Body of pancreas (tissue), 4 donors: Measurements from ENCODE around the gene ZNF516. TPM values are rescaled to one million over a fixed set of nuclear protein-coding genes. Genes with fewer than 3 reads are reported as not detected.

ENCODE experiments used
- ATAC-seq: fragments of 150-250 bp; one replicate; pipeline ENCODE4 v1.9.1; 2016
- DNase-seq, 4 donors: peaks; one replicate each; pipeline ENCODE4 v3.0.0-alpha.2; 2019
- H3K27ac ChIP-seq, 4 donors: fragments of 200-600 bp; sonication (generic); 1 replicate in 3 of 4; 2 replicates in 1 of 4; pipeline versions ENCODE4 v1.5.1 to v1.6.1; 2016 to 2019; ENCODE audit warnings: mild to moderate bottlenecking in 1 of 4, mixed read lengths in 1 of 4, moderate library complexity in 1 of 4
- H3K27me3 ChIP-seq, 2 donors: fragments of 200-600 bp; sonication (generic); one replicate each; pipeline ENCODE4 v1.6.0; 2016; ENCODE audit warnings: mild to moderate bottlenecking in 1 of 2
- H3K36me3 ChIP-seq, 2 donors: fragments of 200-600 bp; sonication (generic); replicated peaks in 1 of 2; 2 replicates each; pipeline ENCODE4 v1.5.1; 2016; ENCODE audit warnings: low read depth in 2 of 2; ENCODE audit not compliant: insufficient read depth in 1 of 2
- H3K4me1 ChIP-seq: fragments of 200-600 bp; sonication (generic); one replicate; pipeline ENCODE4 v1.6.0; 2016
- H3K4me3 ChIP-seq, 2 donors: fragments of 200-600 bp; sonication (generic); 1 replicate in 1 of 2; 2 replicates in 1 of 2; pipeline ENCODE4 v1.5.1; 2016 to 2019
- H3K9me3 ChIP-seq, 3 donors: fragments of 200-600 bp; sonication (generic); 1 replicate in 2 of 3; 2 replicates in 1 of 3; pipeline ENCODE4 v1.5.1; 2016
- POLR2A ChIP-seq, 3 donors: fragments of 450-650 bp; IDR thresholded peaks; one replicate each; pipeline ENCODE4 v1.6.1; 2016; ENCODE audit warnings: antibody characterized with exemption in 3 of 3, mild to moderate bottlenecking in 2 of 3
- WGBS, 2 donors: methylation state at CpG; one replicate each; pipeline ENCODE4 v1.1.5; 2017; 5-methylcytosine and 5-hydroxymethylcytosine counted together
- intact Hi-C: fragments of 100-400 bp; cut with DNase I; formaldehyde crosslinking; loops from one replicate; pipeline ENCODE4 v1.15.1; 2023
- total RNA-seq, 2 donors: library from RNA; depleted of rRNA; stranded (reverse); fragments of >200 nt; gene quantifications; one replicate each; pipeline ENCODE4 v1.1.0, GENCODE V29; 2016
- TF ChIP-seq, protein P1 (sequence below), 7 experiments: fragments of 450-650 bp in 4 of 7; fragments of 200-600 bp in 3 of 7; sonication (generic) in 3 of 7; IDR thresholded peaks; one replicate each; pipeline ENCODE4 v1.5.1; 2016 to 2019; ENCODE audit warnings: antibody characterized with exemption in 7 of 7

Gene ZNF516
- total RNA-seq, 2 donors from 2014 or later, result 13.5 to 16.5 TPM

DNA sequence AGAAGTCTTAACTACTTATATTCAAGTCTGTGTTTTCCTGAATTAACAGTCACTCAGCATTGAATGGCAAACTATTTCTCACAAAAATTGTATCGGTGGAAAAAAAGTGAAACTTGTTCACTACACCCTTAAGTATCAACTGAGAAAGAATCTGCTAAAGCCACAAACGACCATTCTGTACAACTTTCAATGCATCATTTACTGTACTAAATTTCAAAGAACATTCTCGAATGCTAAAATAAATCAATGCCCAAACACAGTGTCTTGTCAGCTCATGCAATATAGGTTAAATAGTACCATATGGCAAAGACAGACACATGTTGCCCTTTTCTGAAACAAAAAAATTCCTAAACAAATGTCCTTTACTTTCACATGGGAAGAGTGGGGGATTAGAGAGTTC, 9.0 kb downstream of the ZNF516 start:
- no peak for DNase-seq
- Histone ChIP-seq H3K4me1 (peaks cover 39% of the 10 kb centered on the region), H3K9me3 (no peaks in the 10 kb centered on the region), H3K27ac (no peak overlapping the region), H3K4me3 (no peak overlapping the region), H3K36me3 (no peaks in the 10 kb centered on the region), H3K27me3 (no peaks in the 10 kb centered on the region)
- intact Hi-C loops, result no loop called here
- WGBS, 2 donors, result 74 to 80% methylated on average over 3 of the region's 3 CpGs
- no peak for TF ChIP-seq POLR2A (IDR thresholded peaks at IDR 0.05)
- TF ChIP-seq, protein P1, sequence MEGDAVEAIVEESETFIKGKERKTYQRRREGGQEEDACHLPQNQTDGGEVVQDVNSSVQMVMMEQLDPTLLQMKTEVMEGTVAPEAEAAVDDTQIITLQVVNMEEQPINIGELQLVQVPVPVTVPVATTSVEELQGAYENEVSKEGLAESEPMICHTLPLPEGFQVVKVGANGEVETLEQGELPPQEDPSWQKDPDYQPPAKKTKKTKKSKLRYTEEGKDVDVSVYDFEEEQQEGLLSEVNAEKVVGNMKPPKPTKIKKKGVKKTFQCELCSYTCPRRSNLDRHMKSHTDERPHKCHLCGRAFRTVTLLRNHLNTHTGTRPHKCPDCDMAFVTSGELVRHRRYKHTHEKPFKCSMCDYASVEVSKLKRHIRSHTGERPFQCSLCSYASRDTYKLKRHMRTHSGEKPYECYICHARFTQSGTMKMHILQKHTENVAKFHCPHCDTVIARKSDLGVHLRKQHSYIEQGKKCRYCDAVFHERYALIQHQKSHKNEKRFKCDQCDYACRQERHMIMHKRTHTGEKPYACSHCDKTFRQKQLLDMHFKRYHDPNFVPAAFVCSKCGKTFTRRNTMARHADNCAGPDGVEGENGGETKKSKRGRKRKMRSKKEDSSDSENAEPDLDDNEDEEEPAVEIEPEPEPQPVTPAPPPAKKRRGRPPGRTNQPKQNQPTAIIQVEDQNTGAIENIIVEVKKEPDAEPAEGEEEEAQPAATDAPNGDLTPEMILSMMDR (IDR thresholded peaks at IDR 0.05), result no peak
- ATAC-seq, result no peak

DNA sequence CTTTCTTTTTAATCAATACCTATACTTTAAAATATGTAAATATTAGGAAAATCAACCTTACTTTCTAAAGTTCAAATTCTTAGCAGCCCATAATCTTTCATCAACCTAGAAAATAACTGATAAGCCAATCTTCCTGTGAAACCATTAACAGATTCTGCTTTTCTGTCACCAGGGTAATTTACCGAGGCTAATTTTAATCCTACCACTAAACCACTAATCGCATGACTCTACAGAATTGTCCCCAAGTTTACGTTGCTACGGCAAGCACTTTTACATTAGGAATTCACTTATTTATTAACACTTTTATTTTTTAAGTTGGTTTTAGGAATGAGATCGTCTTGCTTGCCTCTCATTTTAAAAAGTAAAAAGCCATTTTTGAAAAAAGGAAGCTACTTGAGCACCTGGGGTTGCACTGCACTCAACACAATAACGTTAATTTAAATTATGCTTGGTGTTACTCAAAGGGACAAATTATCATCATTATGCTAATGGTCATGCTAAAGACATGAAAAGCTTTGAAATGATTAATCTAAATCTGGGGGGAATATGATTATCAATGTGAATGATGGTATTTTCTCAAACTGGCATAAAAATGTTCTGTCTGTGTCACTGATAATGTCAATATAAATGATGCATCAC, 10.2 kb downstream of the ZNF516 start:
- H3K4me3 ChIP-seq, result no peak overlapping the region
- H3K27ac ChIP-seq, result no peak overlapping the region
- TF ChIP-seq, protein P1 (IDR thresholded peaks at IDR 0.05), result no peak
- TF ChIP-seq POLR2A (IDR thresholded peaks at IDR 0.05), result no peak
- DNase-seq (no peak), ATAC-seq (no peak)
- H3K27me3 ChIP-seq, result no peaks in the 10 kb centered on the region
- intact Hi-C loops, result no loop called here
- H3K4me1 ChIP-seq, result peaks cover 32% of the 10 kb centered on the region
- no peaks in the 10 kb centered on the region for H3K9me3 ChIP-seq
- WGBS, 2 donors, result 75 to 80% methylated on average over 6 of the region's 6 CpGs
- no peaks in the 10 kb centered on the region for H3K36me3 ChIP-seq

DNA sequence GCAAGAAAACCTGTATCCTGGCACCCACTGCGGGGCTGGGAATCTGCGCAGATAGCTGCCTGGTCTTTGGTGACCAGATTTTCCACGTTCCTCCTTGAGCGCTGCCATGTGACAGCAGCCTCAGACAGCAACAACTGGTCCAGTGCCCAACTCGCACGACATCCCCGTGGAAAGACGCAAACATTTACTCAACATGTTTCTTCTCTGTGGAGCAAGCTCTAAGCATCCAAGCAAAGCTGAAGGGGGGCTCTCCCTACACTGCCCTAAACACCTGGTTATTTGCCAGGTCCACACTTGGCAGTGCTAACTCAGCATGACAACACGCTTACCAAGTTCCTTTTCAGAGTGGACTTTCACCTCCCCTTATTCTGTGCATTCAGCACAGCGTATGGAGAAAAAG, 11.3 kb downstream of the ZNF516 start:
- ATAC-seq (peak; percentile 70), DNase-seq (peak in 3 of 4 donors; percentile 35 to 65 (median 64))
- 29 to 55% methylated on average over 10 of the region's 10 CpGs for WGBS, 2 donors
- Histone ChIP-seq H3K36me3 (no peaks in the 10 kb centered on the region), H3K27me3 (no peaks in the 10 kb centered on the region), H3K27ac (no peak overlapping the region), H3K9me3 (no peaks in the 10 kb centered on the region), H3K4me1 (peaks cover 22% of the 10 kb centered on the region), H3K4me3 (no peak overlapping the region)
- intact Hi-C loops, result no loop called here
- TF ChIP-seq, protein P1 (IDR thresholded peaks at IDR 0.05), result no peak
- TF ChIP-seq POLR2A (IDR thresholded peaks at IDR 0.05), result no peak

DNA sequence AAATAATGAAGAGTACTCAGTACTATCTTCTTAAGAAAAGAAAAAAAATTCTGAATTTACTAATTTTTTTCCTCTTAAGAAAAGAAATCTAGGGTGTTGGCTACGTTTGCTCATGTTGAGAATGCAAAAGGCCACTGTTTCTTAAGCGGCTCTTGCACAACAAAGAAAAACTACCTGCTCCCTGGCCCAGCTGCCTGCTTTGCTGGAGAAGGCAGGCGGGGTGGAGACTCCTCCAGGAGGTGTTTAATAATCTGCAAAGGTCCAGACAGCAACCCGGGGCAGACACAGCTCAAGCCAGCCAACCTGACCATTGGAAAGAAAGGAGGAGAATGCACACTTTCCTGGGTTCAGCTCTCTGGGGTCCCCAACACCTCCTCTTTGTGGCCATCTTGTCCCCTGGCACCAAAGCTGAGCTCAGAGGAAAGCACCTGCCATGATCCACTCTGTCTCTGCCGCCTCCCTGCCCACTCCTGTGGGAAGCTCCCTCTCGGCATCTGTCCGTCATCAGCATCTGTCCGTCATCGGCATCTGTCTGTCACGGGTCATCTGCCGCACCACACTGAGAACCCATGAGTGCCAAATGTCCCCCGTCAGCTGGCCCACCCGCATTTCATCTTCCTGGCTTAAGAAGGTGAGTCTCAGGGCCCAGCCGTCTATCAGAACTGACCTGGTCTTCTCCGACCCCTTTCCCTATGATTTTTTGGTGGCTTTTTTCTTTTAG, 11.9 kb downstream of the ZNF516 start:
- DNase-seq, result no peak
- intact Hi-C loops, result no loop called here
- Histone ChIP-seq H3K4me1 (peaks cover 16% of the 10 kb centered on the region), H3K36me3 (no peaks in the 10 kb centered on the region), H3K9me3 (no peaks in the 10 kb centered on the region), H3K27me3 (no peaks in the 10 kb centered on the region), H3K4me3 (no peak overlapping the region), H3K27ac (no peak overlapping the region)
- ATAC-seq, result no peak
- WGBS, 2 donors, result 87 to 91% methylated on average over 15 of the region's 15 CpGs
- no peak for TF ChIP-seq POLR2A (IDR thresholded peaks at IDR 0.05)
- TF ChIP-seq, protein P1 (IDR thresholded peaks at IDR 0.05), result no peak
